SK-N-SH (cell line): ENCODE data around the gene GPR173. TPM values are rescaled to one million over a fixed set of nuclear protein-coding genes. Genes with fewer than 3 reads are reported as not detected.
A peak's percentile ranks its signal among the peaks of the same experiment; 100 is the strongest.

Source experiments
- CTCF ChIA-PET: fragments of 300-600, 350-600 bp; formaldehyde crosslinking; extraction: SDS; loops from one replicate; lab custom pipeline; 2021; lab: Yijun Ruan, JAX
- POLR2A ChIA-PET: fragments of 350-600 bp; sonication (Branson Sonifier 250); formaldehyde crosslinking; extraction: SDS; loops from one replicate; lab custom pipeline; 2020; ENCODE audit warnings: antibody characterized with exemption, inconsistent platforms; lab: Yijun Ruan, JAX
- DNase-seq: peaks from one replicate; pipeline ENCODE4 v3.0.0; 2012
- H2AFZ ChIP-seq: fragments of 200-600 bp; sonication (generic); 2 replicates; pipeline ENCODE4 v1.8.1; 2016; ENCODE audit warnings: antibody characterized with exemption, mild to moderate bottlenecking, low read depth
- H3F3A ChIP-seq: fragments of 200-600 bp; sonication (generic); replicated peaks from 2 replicates; pipeline ENCODE3; 2016; ENCODE audit warnings: antibody characterized with exemption, mild to moderate bottlenecking; ENCODE audit not compliant: insufficient read depth
- H3K27ac ChIP-seq, 2 experiments: fragments of 200-500 bp in 1 of 2; fragments of 200-600 bp in 1 of 2; sonication (Bioruptor generic) in 1 of 2; sonication (generic), shearing (Covaris generic) in 1 of 2; 2 replicates each; pipeline versions ENCODE4 v1.5.1 to v1.6.1; 2014 to 2016; ENCODE audit warnings: low read depth in 2 of 2, inconsistent platforms in 1 of 2, low read length in 1 of 2, mild to moderate bottlenecking in 1 of 2, mixed read lengths in 1 of 2
- H3K27me3 ChIP-seq: fragments of 200-600 bp; sonication (generic), shearing (Covaris generic); 2 replicates; pipeline ENCODE4 v1.6.1; 2016; ENCODE audit warnings: mixed run types; ENCODE audit not compliant: insufficient read depth
- H3K36me3 ChIP-seq, 2 experiments: fragments of 200-500 bp in 1 of 2; fragments of 200-600 bp in 1 of 2; sonication (Bioruptor generic) in 1 of 2; sonication (generic) in 1 of 2; replicated peaks in 1 of 2; 2 replicates each; pipeline versions ENCODE3 to v1.5.1; 2014 to 2016; ENCODE audit warnings: low read length in 1 of 2, mild to moderate bottlenecking in 1 of 2; ENCODE audit not compliant: insufficient read depth in 2 of 2, control insufficient read depth in 1 of 2
- H3K4me1 ChIP-seq, 2 experiments: fragments of 200-500 bp in 1 of 2; fragments of 200-600 bp in 1 of 2; sonication (Bioruptor generic) in 1 of 2; sonication (generic), shearing (Covaris generic) in 1 of 2; 2 replicates each; pipeline versions ENCODE4 v1.5.1 to v1.6.1; 2014 to 2016; ENCODE audit warnings: low read depth in 1 of 2, low read length in 1 of 2, mixed run types in 1 of 2; ENCODE audit not compliant: insufficient read depth in 2 of 2, control insufficient read depth in 1 of 2
- H3K4me2 ChIP-seq: fragments of 200-600 bp; sonication (generic), shearing (Covaris generic); 2 replicates; pipeline ENCODE4 v1.6.1; 2017; ENCODE audit warnings: mixed run types
- H3K4me3 ChIP-seq, 2 experiments: fragments of 200-500 bp in 1 of 2; fragments of 200-600 bp in 1 of 2; sonication (Bioruptor generic) in 1 of 2; sonication (generic), shearing (Covaris generic) in 1 of 2; 2 replicates each; pipeline versions ENCODE4 v1.5.1 to v1.8.1; 2014 to 2016; ENCODE audit warnings: low read depth in 2 of 2, inconsistent platforms in 1 of 2, low read length in 1 of 2, mild to moderate bottlenecking in 1 of 2, mixed read lengths in 1 of 2, moderate library complexity in 1 of 2
- H3K79me2 ChIP-seq: fragments of 200-600 bp; sonication (generic); 2 replicates; pipeline ENCODE4 v1.8.1; 2017; ENCODE audit warnings: mild to moderate bottlenecking; ENCODE audit not compliant: insufficient read depth
- H3K9ac ChIP-seq: fragments of 200-600 bp; sonication (generic); 2 replicates; pipeline ENCODE4 v1.6.1; 2017; ENCODE audit warnings: mixed run types
- H3K9me2 ChIP-seq: fragments of 200-600 bp; sonication (generic); 2 replicates; pipeline ENCODE4 v1.6.1; 2017; ENCODE audit warnings: mixed run types
- H3K9me3 ChIP-seq: fragments of 200-600 bp; sonication (generic); 2 replicates; pipeline ENCODE4 v1.6.1; 2017; ENCODE audit warnings: mixed run types, mild to moderate bottlenecking, moderate library complexity
- H4K20me1 ChIP-seq: fragments of 200-600 bp; sonication (generic); 2 replicates; pipeline ENCODE4 v1.6.1; 2017; ENCODE audit warnings: mild to moderate bottlenecking, mixed run types; ENCODE audit not compliant: insufficient read depth
- CHD2 ChIP-seq: fragments of 150-350 bp; IDR thresholded peaks from 2 replicates; pipeline ENCODE4 v1.6.1; 2018; ENCODE audit warnings: low read length; ENCODE audit not compliant: partially characterized antibody
- EZH2phosphoT487 ChIP-seq: fragments of 200-600 bp; sonication (generic); IDR thresholded peaks from 2 replicates; pipeline ENCODE4 v1.6.1; 2017; ENCODE audit warnings: low read depth, mixed run types, mild to moderate bottlenecking, antibody characterized with exemption, moderate library complexity, borderline replicate concordance
- FOXJ3 ChIP-seq: sonication (generic); formaldehyde crosslinking; IDR thresholded peaks from 2 replicates; pipeline ENCODE4 v1.5.1; 2020; ENCODE audit warnings: mild to moderate bottlenecking, missing genetic modification reagents
- IRF3 ChIP-seq: fragments of 150-350 bp; IDR thresholded peaks from 2 replicates; pipeline ENCODE4 v1.6.1; 2016; ENCODE audit warnings: mild to moderate bottlenecking, low read depth, low read length
- JUND ChIP-seq: IDR thresholded peaks from 2 replicates; pipeline ENCODE4 v1.4.0; 2012
- MEF2A ChIP-seq: IDR thresholded peaks from 2 replicates; pipeline ENCODE4 v1.4.0; 2012; ENCODE audit warnings: low read depth, borderline replicate concordance
- RAD21 ChIP-seq: IDR thresholded peaks from 2 replicates; pipeline ENCODE4 v1.6.1; 2012; ENCODE audit warnings: mild to moderate bottlenecking, low read length
- RCOR1 ChIP-seq: fragments of 150-350 bp; IDR thresholded peaks from 2 replicates; pipeline ENCODE4 v1.6.1; 2017; ENCODE audit warnings: antibody characterized with exemption, low read length
- SIN3A ChIP-seq: IDR thresholded peaks from 2 replicates; pipeline ENCODE4 v1.6.1; 2012; ENCODE audit warnings: low read depth, mild to moderate bottlenecking, low read length, moderate library complexity, borderline replicate concordance
- SMC3 ChIP-seq: IDR thresholded peaks from 2 replicates; pipeline ENCODE4 v1.6.1; 2012; ENCODE audit warnings: low read depth, low read length, improper control_type of control experiment
- TAF1 ChIP-seq: IDR thresholded peaks from 2 replicates; pipeline ENCODE4 v1.6.1; 2012; ENCODE audit warnings: low read depth, mild to moderate bottlenecking, low read length, moderate library complexity, borderline replicate concordance
- TEAD4 ChIP-seq: IDR thresholded peaks from 2 replicates; pipeline ENCODE4 v1.4.0; 2012; ENCODE audit warnings: mild to moderate bottlenecking, borderline replicate concordance; ENCODE audit not compliant: insufficient read depth
- USF2 ChIP-seq: fragments of 150-350 bp; IDR thresholded peaks from 2 replicates; pipeline ENCODE4 v1.6.1; 2017; ENCODE audit warnings: antibody characterized with exemption, low read length, low read depth, borderline replicate concordance
- YY1 ChIP-seq: IDR thresholded peaks from 2 replicates; pipeline ENCODE4 v1.4.0; 2012; ENCODE audit warnings: low read depth, mild to moderate bottlenecking
- WGBS: methylation state at CpG from one replicate; pipeline ENCODE4 v1.1.6; 2017; ENCODE audit warnings: low lambda C conversion rate; 5-methylcytosine and 5-hydroxymethylcytosine counted together
- polyA plus RNA-seq, 3 experiments: library from polyadenylated mRNA; depleted of rRNA; stranded (reverse); fragments of >200 nt; gene quantifications; 2 replicates each; pipeline ENCODE4 v1.2.3, GENCODE V29; 2012
- TF ChIP-seq, protein P1 (sequence below): IDR thresholded peaks from 2 replicates; pipeline ENCODE4 v1.4.0; 2012; ENCODE audit warnings: low read depth, borderline replicate concordance
- TF ChIP-seq, protein P2 (sequence below): IDR thresholded peaks from 2 replicates; pipeline ENCODE4; 2012
- TF ChIP-seq, protein P3 (sequence below): IDR thresholded peaks from 2 replicates; pipeline ENCODE4 v1.4.0; 2012; ENCODE audit warnings: low read depth

The GPR173 gene
- polyA plus RNA-seq, 1 of the 3 experiments (the other 2 are of a cell fraction) = 5.8 TPM

GRCh38 chrX:53081925-53082772 lies 33.6 kb downstream of the GPR173 start, which contains the start of gene TSPYL2 (continued):
- TF ChIP-seq IRF3 (peak; percentile 28; the same call in 1 of the 2 replicates), TAF1 (peak; percentile 82; the same call in 1 of the 2 replicates), CHD2 (peak; percentile 37), EZH2phosphoT487 (no peak)
- TF ChIP-seq, protein P1, sequence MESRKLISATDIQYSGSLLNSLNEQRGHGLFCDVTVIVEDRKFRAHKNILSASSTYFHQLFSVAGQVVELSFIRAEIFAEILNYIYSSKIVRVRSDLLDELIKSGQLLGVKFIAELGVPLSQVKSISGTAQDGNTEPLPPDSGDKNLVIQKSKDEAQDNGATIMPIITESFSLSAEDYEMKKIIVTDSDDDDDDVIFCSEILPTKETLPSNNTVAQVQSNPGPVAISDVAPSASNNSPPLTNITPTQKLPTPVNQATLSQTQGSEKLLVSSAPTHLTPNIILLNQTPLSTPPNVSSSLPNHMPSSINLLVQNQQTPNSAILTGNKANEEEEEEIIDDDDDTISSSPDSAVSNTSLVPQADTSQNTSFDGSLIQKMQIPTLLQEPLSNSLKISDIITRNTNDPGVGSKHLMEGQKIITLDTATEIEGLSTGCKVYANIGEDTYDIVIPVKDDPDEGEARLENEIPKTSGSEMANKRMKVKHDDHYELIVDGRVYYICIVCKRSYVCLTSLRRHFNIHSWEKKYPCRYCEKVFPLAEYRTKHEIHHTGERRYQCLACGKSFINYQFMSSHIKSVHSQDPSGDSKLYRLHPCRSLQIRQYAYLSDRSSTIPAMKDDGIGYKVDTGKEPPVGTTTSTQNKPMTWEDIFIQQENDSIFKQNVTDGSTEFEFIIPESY = no peak

GRCh38 chrX:53082773-53083616 lies 34.4 kb downstream of the GPR173 start:
- TF ChIP-seq RCOR1 = no peak
- no peak for TF ChIP-seq MEF2A
- TF ChIP-seq FOXJ3 (CRISPR knock-in tag) = no peak
- no peak for TF ChIP-seq TEAD4
- no peak for TF ChIP-seq USF2
- TF ChIP-seq RAD21 = no peak
- TF ChIP-seq JUND = no peak
- TF ChIP-seq, protein P2, sequence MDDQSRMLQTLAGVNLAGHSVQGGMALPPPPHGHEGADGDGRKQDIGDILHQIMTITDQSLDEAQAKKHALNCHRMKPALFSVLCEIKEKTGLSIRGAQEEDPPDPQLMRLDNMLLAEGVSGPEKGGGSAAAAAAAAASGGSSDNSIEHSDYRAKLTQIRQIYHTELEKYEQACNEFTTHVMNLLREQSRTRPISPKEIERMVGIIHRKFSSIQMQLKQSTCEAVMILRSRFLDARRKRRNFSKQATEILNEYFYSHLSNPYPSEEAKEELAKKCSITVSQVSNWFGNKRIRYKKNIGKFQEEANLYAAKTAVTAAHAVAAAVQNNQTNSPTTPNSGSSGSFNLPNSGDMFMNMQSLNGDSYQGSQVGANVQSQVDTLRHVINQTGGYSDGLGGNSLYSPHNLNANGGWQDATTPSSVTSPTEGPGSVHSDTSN = no peak
- no peak for TF ChIP-seq SMC3
- TF ChIP-seq, protein P3, sequence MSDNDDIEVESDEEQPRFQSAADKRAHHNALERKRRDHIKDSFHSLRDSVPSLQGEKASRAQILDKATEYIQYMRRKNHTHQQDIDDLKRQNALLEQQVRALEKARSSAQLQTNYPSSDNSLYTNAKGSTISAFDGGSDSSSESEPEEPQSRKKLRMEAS = no peak
- TF ChIP-seq SIN3A = no peak
- no peak for TF ChIP-seq EZH2phosphoT487
- TF ChIP-seq YY1 = no peak
- no peak for TF ChIP-seq IRF3
- Histone ChIP-seq H3K9me3 (no peaks in the 10 kb centered on the region), H3K36me3 (peaks cover 4 to 10% of the 10 kb centered on the region in 2 experiments), H2AFZ (no peak overlapping the region), H3K4me3 (peak overlapping the region; percentile 60 to 71), H3K79me2 (peaks cover 8% of the 10 kb centered on the region; the same call in 1 of the 2 replicates), H3K4me1 (peaks cover 4 to 14% of the 10 kb centered on the region in 2 experiments; a peak in 2 of 4 replicates), H3K9me2 (no peaks in the 10 kb centered on the region), H4K20me1 (peaks cover 9% of the 10 kb centered on the region), H3K27me3 (no peaks in the 10 kb centered on the region; the same call in 1 of the 2 replicates), H3K9ac (peak overlapping the region; percentile 78), H3K27ac (peak overlapping the region; percentile 58 to 74; a peak in 2 of 4 replicates), H3K4me2 (peak overlapping the region; percentile 81), H3F3A (peaks cover 12% of the 10 kb centered on the region)
- ChIA-PET CTCF (no interaction called here), POLR2A (interaction anchor here (1.2 to 2.3 kb wide), 4 partner anchors 10 to 142 kb away, joined by 5 to 14 read pairs (median 6); partner anchors contain the start of genes GPR173 and KDM5C)
- no peak for DNase-seq
- WGBS = 12% methylated on average over 29 of the region's 31 CpGs
